ENCODE results near the gene NOD2.

DNA sequence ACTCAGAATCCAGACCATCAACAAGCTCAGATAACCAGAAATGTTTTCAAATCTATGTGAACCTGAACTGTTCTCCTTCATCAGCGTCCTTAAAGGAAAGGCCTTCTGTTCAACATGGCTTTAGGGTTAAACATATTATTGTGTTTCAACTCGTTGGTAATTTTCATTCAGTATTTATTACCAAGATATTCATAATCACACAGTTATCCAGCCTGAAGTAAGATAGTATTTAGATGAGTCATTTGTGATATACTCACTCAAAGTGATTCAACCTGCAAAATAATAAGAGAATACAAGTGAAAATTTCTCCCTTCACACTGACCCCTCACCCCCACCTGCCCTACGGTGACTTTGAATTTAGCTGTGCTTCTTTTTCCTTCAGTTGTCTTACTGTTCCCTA, 51.5 kb downstream of the NOD2 start:
- TF ChIP-seq, protein P1, sequence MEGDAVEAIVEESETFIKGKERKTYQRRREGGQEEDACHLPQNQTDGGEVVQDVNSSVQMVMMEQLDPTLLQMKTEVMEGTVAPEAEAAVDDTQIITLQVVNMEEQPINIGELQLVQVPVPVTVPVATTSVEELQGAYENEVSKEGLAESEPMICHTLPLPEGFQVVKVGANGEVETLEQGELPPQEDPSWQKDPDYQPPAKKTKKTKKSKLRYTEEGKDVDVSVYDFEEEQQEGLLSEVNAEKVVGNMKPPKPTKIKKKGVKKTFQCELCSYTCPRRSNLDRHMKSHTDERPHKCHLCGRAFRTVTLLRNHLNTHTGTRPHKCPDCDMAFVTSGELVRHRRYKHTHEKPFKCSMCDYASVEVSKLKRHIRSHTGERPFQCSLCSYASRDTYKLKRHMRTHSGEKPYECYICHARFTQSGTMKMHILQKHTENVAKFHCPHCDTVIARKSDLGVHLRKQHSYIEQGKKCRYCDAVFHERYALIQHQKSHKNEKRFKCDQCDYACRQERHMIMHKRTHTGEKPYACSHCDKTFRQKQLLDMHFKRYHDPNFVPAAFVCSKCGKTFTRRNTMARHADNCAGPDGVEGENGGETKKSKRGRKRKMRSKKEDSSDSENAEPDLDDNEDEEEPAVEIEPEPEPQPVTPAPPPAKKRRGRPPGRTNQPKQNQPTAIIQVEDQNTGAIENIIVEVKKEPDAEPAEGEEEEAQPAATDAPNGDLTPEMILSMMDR (IDR thresholded peaks at IDR 0.05; ENCODE audit: low read depth, low read length, missing input control), result no peak
- TF ChIP-seq SP1 (IDR thresholded peaks at IDR 0.05) (no peak), MAX (IDR thresholded peaks at IDR 0.05) (no peak), HNF4A (conservative IDR thresholded peaks at IDR 0.05) (no peak), TAF1 (conservative IDR thresholded peaks at IDR 0.05) (no peak), EGR1 (IDR thresholded peaks at IDR 0.05; ENCODE audit: low read depth in 2 of 2) (no peak), JUND (IDR thresholded peaks at IDR 0.05) (no peak), RAD21 (IDR thresholded peaks at IDR 0.05) (no peak), RXRA (IDR thresholded peaks at IDR 0.05) (no peak), GABPA (IDR thresholded peaks at IDR 0.05 in 1 of 2, conservative IDR thresholded peaks at IDR 0.05 in 1 of 2) (no peak)
- TF ChIP-seq, protein P2, sequence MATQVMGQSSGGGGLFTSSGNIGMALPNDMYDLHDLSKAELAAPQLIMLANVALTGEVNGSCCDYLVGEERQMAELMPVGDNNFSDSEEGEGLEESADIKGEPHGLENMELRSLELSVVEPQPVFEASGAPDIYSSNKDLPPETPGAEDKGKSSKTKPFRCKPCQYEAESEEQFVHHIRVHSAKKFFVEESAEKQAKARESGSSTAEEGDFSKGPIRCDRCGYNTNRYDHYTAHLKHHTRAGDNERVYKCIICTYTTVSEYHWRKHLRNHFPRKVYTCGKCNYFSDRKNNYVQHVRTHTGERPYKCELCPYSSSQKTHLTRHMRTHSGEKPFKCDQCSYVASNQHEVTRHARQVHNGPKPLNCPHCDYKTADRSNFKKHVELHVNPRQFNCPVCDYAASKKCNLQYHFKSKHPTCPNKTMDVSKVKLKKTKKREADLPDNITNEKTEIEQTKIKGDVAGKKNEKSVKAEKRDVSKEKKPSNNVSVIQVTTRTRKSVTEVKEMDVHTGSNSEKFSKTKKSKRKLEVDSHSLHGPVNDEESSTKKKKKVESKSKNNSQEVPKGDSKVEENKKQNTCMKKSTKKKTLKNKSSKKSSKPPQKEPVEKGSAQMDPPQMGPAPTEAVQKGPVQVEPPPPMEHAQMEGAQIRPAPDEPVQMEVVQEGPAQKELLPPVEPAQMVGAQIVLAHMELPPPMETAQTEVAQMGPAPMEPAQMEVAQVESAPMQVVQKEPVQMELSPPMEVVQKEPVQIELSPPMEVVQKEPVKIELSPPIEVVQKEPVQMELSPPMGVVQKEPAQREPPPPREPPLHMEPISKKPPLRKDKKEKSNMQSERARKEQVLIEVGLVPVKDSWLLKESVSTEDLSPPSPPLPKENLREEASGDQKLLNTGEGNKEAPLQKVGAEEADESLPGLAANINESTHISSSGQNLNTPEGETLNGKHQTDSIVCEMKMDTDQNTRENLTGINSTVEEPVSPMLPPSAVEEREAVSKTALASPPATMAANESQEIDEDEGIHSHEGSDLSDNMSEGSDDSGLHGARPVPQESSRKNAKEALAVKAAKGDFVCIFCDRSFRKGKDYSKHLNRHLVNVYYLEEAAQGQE (IDR thresholded peaks at IDR 0.05), result no peak
- TF ChIP-seq, protein P3, sequence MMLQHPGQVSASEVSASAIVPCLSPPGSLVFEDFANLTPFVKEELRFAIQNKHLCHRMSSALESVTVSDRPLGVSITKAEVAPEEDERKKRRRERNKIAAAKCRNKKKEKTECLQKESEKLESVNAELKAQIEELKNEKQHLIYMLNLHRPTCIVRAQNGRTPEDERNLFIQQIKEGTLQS (IDR thresholded peaks at IDR 0.05), result no peak
- TF ChIP-seq, protein P4, sequence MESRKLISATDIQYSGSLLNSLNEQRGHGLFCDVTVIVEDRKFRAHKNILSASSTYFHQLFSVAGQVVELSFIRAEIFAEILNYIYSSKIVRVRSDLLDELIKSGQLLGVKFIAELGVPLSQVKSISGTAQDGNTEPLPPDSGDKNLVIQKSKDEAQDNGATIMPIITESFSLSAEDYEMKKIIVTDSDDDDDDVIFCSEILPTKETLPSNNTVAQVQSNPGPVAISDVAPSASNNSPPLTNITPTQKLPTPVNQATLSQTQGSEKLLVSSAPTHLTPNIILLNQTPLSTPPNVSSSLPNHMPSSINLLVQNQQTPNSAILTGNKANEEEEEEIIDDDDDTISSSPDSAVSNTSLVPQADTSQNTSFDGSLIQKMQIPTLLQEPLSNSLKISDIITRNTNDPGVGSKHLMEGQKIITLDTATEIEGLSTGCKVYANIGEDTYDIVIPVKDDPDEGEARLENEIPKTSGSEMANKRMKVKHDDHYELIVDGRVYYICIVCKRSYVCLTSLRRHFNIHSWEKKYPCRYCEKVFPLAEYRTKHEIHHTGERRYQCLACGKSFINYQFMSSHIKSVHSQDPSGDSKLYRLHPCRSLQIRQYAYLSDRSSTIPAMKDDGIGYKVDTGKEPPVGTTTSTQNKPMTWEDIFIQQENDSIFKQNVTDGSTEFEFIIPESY (IDR thresholded peaks at IDR 0.05), result no peak

All from liver (tissue), 3 donors.